HEK293T (cell line): ENCODE results near the gene N4BP3.

Source experiments
- CTCF ChIA-PET: fragments of 350-600 bp; formaldehyde crosslinking; extraction: SDS; loops from one replicate; lab custom pipeline; 2021; ENCODE audit warnings: antibody characterized with exemption, inconsistent platforms; lab: Yijun Ruan, JAX
- POLR2A ChIA-PET: fragments of 350-600 bp; formaldehyde crosslinking; extraction: SDS; loops from one replicate; lab custom pipeline; 2020; ENCODE audit warnings: antibody characterized with exemption, inconsistent platforms; lab: Yijun Ruan, JAX
- DNase-seq: peaks from one replicate; pipeline ENCODE4 v3.0.0; 2012; ENCODE audit warnings: mixed read lengths; ENCODE audit errors: extremely low spot score
- ARNT ChIP-seq: fragments of 450-650 bp; IDR thresholded peaks from 2 replicates; pipeline ENCODE4 v1.6.1; 2017; ENCODE audit warnings: mild to moderate bottlenecking
- BHLHE40 ChIP-seq: fragments of 450-650 bp; IDR thresholded peaks from 2 replicates; pipeline ENCODE4 v1.6.1; 2016; ENCODE audit warnings: mild to moderate bottlenecking, moderate library complexity, borderline replicate concordance
- CTBP1 ChIP-seq: fragments of 450-650 bp; IDR thresholded peaks from 2 replicates; pipeline ENCODE4 v1.6.1; 2016; ENCODE audit warnings: borderline replicate concordance
- ELF4 ChIP-seq: fragments of 450-650 bp; IDR thresholded peaks from 2 replicates; pipeline ENCODE4 v1.6.1; 2017; ENCODE audit warnings: antibody characterized with exemption
- FOXA1 ChIP-seq: fragments of 450-650 bp; IDR thresholded peaks from 2 replicates; pipeline ENCODE4 v1.6.1; 2016; ENCODE audit warnings: mild to moderate bottlenecking
- FOXK2 ChIP-seq: fragments of 450-650 bp; IDR thresholded peaks from 2 replicates; pipeline ENCODE4 v1.6.1; 2016; ENCODE audit warnings: mild to moderate bottlenecking
- FOXM1 ChIP-seq: fragments of 450-650 bp; IDR thresholded peaks from 2 replicates; pipeline ENCODE4 v1.6.1; 2017; ENCODE audit warnings: mild to moderate bottlenecking, borderline replicate concordance
- HDGF ChIP-seq: fragments of 450-650 bp; IDR thresholded peaks from 2 replicates; pipeline ENCODE4 v1.6.1; 2017; ENCODE audit warnings: antibody characterized with exemption, borderline replicate concordance
- L3MBTL2 ChIP-seq: fragments of 450-650 bp; conservative IDR thresholded peaks from 2 replicates; pipeline ENCODE4 v1.6.1; 2016; ENCODE audit warnings: mild to moderate bottlenecking
- LEF1 ChIP-seq: fragments of 450-650 bp; IDR thresholded peaks from 2 replicates; pipeline ENCODE4 v1.6.1; 2017; ENCODE audit warnings: mild to moderate bottlenecking, borderline replicate concordance
- NFRKB ChIP-seq: fragments of 450-650 bp; IDR thresholded peaks from 2 replicates; pipeline ENCODE4 v1.6.1; 2016; ENCODE audit warnings: mild to moderate bottlenecking, moderate library complexity
- PKNOX1 ChIP-seq: fragments of 450-650 bp; IDR thresholded peaks from 2 replicates; pipeline ENCODE4 v1.6.1; 2016
- SP1 ChIP-seq: fragments of 450-650 bp; IDR thresholded peaks from 2 replicates; pipeline ENCODE4 v1.6.1; 2017
- SUZ12 ChIP-seq: fragments of 450-650 bp; IDR thresholded peaks from 2 replicates; pipeline ENCODE4 v1.6.1; 2016; ENCODE audit warnings: mild to moderate bottlenecking
- TARDBP ChIP-seq: fragments of 450-650 bp; IDR thresholded peaks from 2 replicates; pipeline ENCODE4 v1.6.1; 2016
- ZNF384 ChIP-seq: fragments of 450-650 bp; IDR thresholded peaks from 2 replicates; pipeline ENCODE4 v1.6.1; 2016

Gene N4BP3

GRCh38 chr5:178111925-178112324, 1.4 kb upstream of the N4BP3 start:
- CTCF ChIA-PET, result no interaction called here
- no peak for DNase-seq
- POLR2A ChIA-PET, result no interaction called here
- TF ChIP-seq PKNOX1 (no peak), L3MBTL2 (no peak), FOXM1 (no peak), NFRKB (no peak), CTBP1 (no peak), LEF1 (no peak), TARDBP (no peak), ZNF384 (no peak), ELF4 (no peak), FOXA1 (no peak), HDGF (no peak), BHLHE40 (no peak)

GRCh38 chr5:178112545-178112944, 787 bp upstream of the N4BP3 start:
- ChIA-PET POLR2A (no interaction called here), CTCF (no interaction called here)
- DNase-seq, result no peak
- TF ChIP-seq FOXK2 (no peak), PKNOX1 (no peak), HDGF (no peak), ARNT (no peak), ZNF384 (no peak), CTBP1 (no peak), SP1 (no peak), NFRKB (no peak), ELF4 (no peak)

GRCh38 chr5:178113841-178114324, 551 bp downstream of the N4BP3 start:
- DNase-seq, result no peak
- TF ChIP-seq L3MBTL2, result no peak
- ChIA-PET CTCF (no interaction called here), POLR2A (interaction anchor here (1.1 kb wide), 1 partner anchor 18 kb away, joined by 6 read pairs; no protein-coding TSS in a partner anchor)

- no peak for DNase-seq
- ChIA-PET CTCF (no interaction called here), POLR2A (interaction anchor here (1.1 to 1.3 kb wide), 3 partner anchors 17 to 36 kb away, joined by 3 to 6 read pairs (median 3); no protein-coding TSS in a partner anchor)
- no peak for TF ChIP-seq ARNT
- TF ChIP-seq CTBP1, result no peak
- no peak for TF ChIP-seq SP1
- no peak for TF ChIP-seq L3MBTL2
- no peak for TF ChIP-seq HDGF
- TF ChIP-seq ZNF384, result no peak
These were observed 1.2 kb downstream of the N4BP3 start for GRCh38 chr5:178114325-178115135.

- CTCF ChIA-PET, result no interaction called here
- no peak for TF ChIP-seq L3MBTL2
- no peak for TF ChIP-seq HDGF
- TF ChIP-seq NFRKB, result no peak
- TF ChIP-seq FOXM1, result no peak
- TF ChIP-seq CTBP1, result no peak
- no peak for TF ChIP-seq ELF4
- no peak for TF ChIP-seq PKNOX1
- no peak for TF ChIP-seq SUZ12
- TF ChIP-seq TARDBP, result no peak
- no peak for TF ChIP-seq FOXA1
- DNase-seq, result no peak
- POLR2A ChIA-PET, result interaction anchor here (0.8 to 1.7 kb wide), 5 partner anchors 18 to 89 kb away, joined by 3 to 6 read pairs (median 4); partner anchors contain the start of genes HNRNPAB and NHP2
These were observed 1.9 kb downstream of the N4BP3 start for GRCh38 chr5:178115136-178115813.

- TF ChIP-seq FOXK2, result no peak
- TF ChIP-seq L3MBTL2, result no peak
- no peak for TF ChIP-seq ELF4
- TF ChIP-seq HDGF, result no peak
- no peak for TF ChIP-seq NFRKB
- TF ChIP-seq TARDBP, result no peak
- no peak for TF ChIP-seq BHLHE40
- no peak for DNase-seq
- ChIA-PET POLR2A (interaction anchor here (0.8 to 1.7 kb wide), 5 partner anchors 18 to 89 kb away, joined by 3 to 6 read pairs (median 4); partner anchors contain the start of genes HNRNPAB and NHP2), CTCF (no interaction called here)
These were observed 2.4 kb downstream of the N4BP3 start for GRCh38 chr5:178115814-178116142.
